ENCODE results near the gene OR2T35.
"Not testable (repeated sequence)": the region's sequence is repeated elsewhere in the genome, so short reads cannot be mapped to it uniquely, and the experiment has no call there.

OR2T35 gene

GRCh38 chr1:248634991-248635390, 10.1 kb downstream of the OR2T35 start, which contains the start of gene OR2T11:
TSS of gene OR2T11 (minus strand) at chr1:248635091. CDS start at chr1:248627128, 7,963 bp downstream.
- H2AFZ ChIP-seq; H3K9me3 ChIP-seq (ENCODE audit: control insufficient read depth, low read length); H3K27me3 ChIP-seq (ENCODE audit: control insufficient read depth, insufficient read depth, low read length); H3K4me2 ChIP-seq (ENCODE audit: low read length); H3K4me3 ChIP-seq (ENCODE audit: low read depth, low read length); H3K9ac ChIP-seq; H3K27ac ChIP-seq; H3K79me2 ChIP-seq; H3K36me3 ChIP-seq (ENCODE audit: control insufficient read depth, insufficient read depth, low read length); H3K4me1 ChIP-seq: not testable (repeated sequence)

GRCh38 chr1:248631354-248632008, 13.6 kb downstream of the OR2T35 start:
- Histone ChIP-seq H3K79me2 (no peaks in the 10 kb centered on the region), H3K36me3 (ENCODE audit: control insufficient read depth, insufficient read depth, low read length) (no peaks in the 10 kb centered on the region), H3K4me1 (no peaks in the 10 kb centered on the region), H3K27ac (no peak overlapping the region), H2AFZ (no peak overlapping the region), H3K9ac (no peak overlapping the region), H3K9me3 (ENCODE audit: control insufficient read depth, low read length) (no peaks in the 10 kb centered on the region), H3K4me2 (ENCODE audit: low read length) (no peak overlapping the region), H3K27me3 (ENCODE audit: control insufficient read depth, insufficient read depth, low read length) (no peaks in the 10 kb centered on the region), H3K4me3 (ENCODE audit: low read depth, low read length) (no peak overlapping the region)
- TF ChIP-seq CTCF (IDR thresholded peaks at IDR 0.05) = no peak

GRCh38 chr1:248630551-248630950, 14.5 kb downstream of the OR2T35 start:
- TF ChIP-seq CTCF (IDR thresholded peaks at IDR 0.05) = no peak
- H3K36me3 ChIP-seq (ENCODE audit: control insufficient read depth, insufficient read depth, low read length) = no peaks in the 10 kb centered on the region
- H3K9me3 ChIP-seq (ENCODE audit: control insufficient read depth, low read length) = no peaks in the 10 kb centered on the region
- H3K4me1 ChIP-seq = no peaks in the 10 kb centered on the region
- H3K27me3 ChIP-seq (ENCODE audit: control insufficient read depth, insufficient read depth, low read length) = no peaks in the 10 kb centered on the region
- H3K4me2 ChIP-seq (ENCODE audit: low read length) = no peak overlapping the region
- no peak overlapping the region for H3K9ac ChIP-seq
- H3K27ac ChIP-seq = no peak overlapping the region
- no peak overlapping the region for H3K4me3 ChIP-seq (ENCODE audit: low read depth, low read length)
- H2AFZ ChIP-seq = no peak overlapping the region
- H3K79me2 ChIP-seq = no peaks in the 10 kb centered on the region

- H3K4me3 ChIP-seq (ENCODE audit: low read depth, low read length) = no peak overlapping the region
- no peak overlapping the region for H3K4me2 ChIP-seq (ENCODE audit: low read length)
- H3K27ac ChIP-seq = no peak overlapping the region
- TF ChIP-seq CTCF (IDR thresholded peaks at IDR 0.05) = no peak
- H3K9me3 ChIP-seq (ENCODE audit: control insufficient read depth, low read length) = no peaks in the 10 kb centered on the region
- no peaks in the 10 kb centered on the region for H3K27me3 ChIP-seq (ENCODE audit: control insufficient read depth, insufficient read depth, low read length)
- H3K9ac ChIP-seq = no peak overlapping the region
- no peaks in the 10 kb centered on the region for H3K4me1 ChIP-seq
- no peak overlapping the region for H2AFZ ChIP-seq
- H3K79me2 ChIP-seq = no peaks in the 10 kb centered on the region
- no peaks in the 10 kb centered on the region for H3K36me3 ChIP-seq (ENCODE audit: control insufficient read depth, insufficient read depth, low read length)
Measured at GRCh38 chr1:248627971-248628844, 16.9 kb downstream of the OR2T35 start.

GRCh38 chr1:248625971-248626370, 19.1 kb downstream of the OR2T35 start:
- Histone ChIP-seq H3K4me2 (ENCODE audit: low read length) (no peak overlapping the region), H3K9me3 (ENCODE audit: control insufficient read depth, low read length) (no peaks in the 10 kb centered on the region), H3K27ac (no peak overlapping the region), H3K4me1 (no peaks in the 10 kb centered on the region), H3K4me3 (ENCODE audit: low read depth, low read length) (no peak overlapping the region), H3K36me3 (ENCODE audit: control insufficient read depth, insufficient read depth, low read length) (no peaks in the 10 kb centered on the region), H2AFZ (no peak overlapping the region), H3K27me3 (ENCODE audit: control insufficient read depth, insufficient read depth, low read length) (no peaks in the 10 kb centered on the region), H3K79me2 (no peaks in the 10 kb centered on the region), H3K9ac (no peak overlapping the region)
- TF ChIP-seq CTCF (IDR thresholded peaks at IDR 0.05) = no peak

Data from parathyroid adenoma (tissue), 2 donors.